Smooth muscle cell (in vitro differentiated cells): Measurements from ENCODE around the gene GZMB. TPM values are rescaled to one million over a fixed set of nuclear protein-coding genes. Genes with fewer than 3 reads are reported as not detected.

Experiments used
- DNase-seq: peaks from one replicate; lab custom pipeline; 2025; ENCODE audit not compliant: unreplicated experiment; lab: John Stamatoyannopoulos, UW
- H2AFZ ChIP-seq: fragments of 200-600 bp; sonication (generic); 2 replicates; pipeline ENCODE4 v1.6.0; 2016; ENCODE audit warnings: antibody characterized with exemption, low read depth, mild to moderate bottlenecking
- H3F3A ChIP-seq: fragments of 200-600 bp; sonication (generic); 2 replicates; pipeline ENCODE4 v1.6.0; 2017; ENCODE audit warnings: antibody characterized with exemption, low read depth
- H3K27ac ChIP-seq: fragments of 200-600 bp; sonication (generic); 2 replicates; pipeline ENCODE4 v1.5.1; 2016; ENCODE audit warnings: low read depth, mild to moderate bottlenecking
- H3K27me3 ChIP-seq: fragments of 200-600 bp; sonication (generic); 2 replicates; pipeline ENCODE4 v1.6.1; 2016; ENCODE audit warnings: low read depth, mild to moderate bottlenecking
- H3K36me3 ChIP-seq: fragments of 200-600 bp; sonication (generic); 2 replicates; pipeline ENCODE4 v1.5.1; 2016; ENCODE audit warnings: low read depth
- H3K4me1 ChIP-seq: fragments of 200-600 bp; sonication (generic); 2 replicates; pipeline ENCODE4 v1.5.1; 2016; ENCODE audit warnings: low read depth
- H3K4me2 ChIP-seq: fragments of 200-600 bp; sonication (generic); 2 replicates; pipeline ENCODE4 v1.6.0; 2016; ENCODE audit warnings: mild to moderate bottlenecking
- H3K4me3 ChIP-seq: fragments of 200-600 bp; sonication (generic); 2 replicates; pipeline ENCODE4 v1.5.1; 2016; ENCODE audit warnings: mild to moderate bottlenecking
- H3K79me2 ChIP-seq: fragments of 200-600 bp; sonication (generic); 2 replicates; pipeline ENCODE4 v1.6.0; 2016; ENCODE audit warnings: low read depth, mild to moderate bottlenecking
- H3K9ac ChIP-seq: fragments of 200-600 bp; sonication (generic); 2 replicates; pipeline ENCODE4 v1.6.0; 2016; ENCODE audit warnings: low read depth
- H3K9me3 ChIP-seq: fragments of 200-600 bp; sonication (generic); replicated peaks from 2 replicates; pipeline ENCODE4 v1.5.1; 2016; ENCODE audit warnings: low read depth
- H4K20me1 ChIP-seq: fragments of 200-600 bp; sonication (generic); 2 replicates; pipeline ENCODE4 v1.6.0; 2016; ENCODE audit warnings: low read depth
- WGBS: methylation state at CpG from one replicate; pipeline ENCODE4 v1.1.7; 2016; ENCODE audit warnings: low lambda C conversion rate; 5-methylcytosine and 5-hydroxymethylcytosine counted together
- polyA plus RNA-seq: library from polyadenylated mRNA; unstranded; fragments of >200 nt; fragmentation: Nextera tagmentation; extraction: Ambion mirVana; gene quantifications from 2 replicates; pipeline ENCODE4 v1.2.1, GENCODE V29; 2016
- total RNA-seq: library from RNA; depleted of rRNA; stranded (reverse); fragments of >200 nt; gene quantifications from 2 replicates; pipeline ENCODE4 v1.2.3, GENCODE V29; 2014
- TF ChIP-seq, protein P1 (sequence below): fragments of 200-600 bp; sonication (generic); IDR thresholded peaks from 2 replicates; pipeline ENCODE4 v1.5.1; 2017; ENCODE audit warnings: borderline replicate concordance, mild to moderate bottlenecking, antibody characterized with exemption; ENCODE audit not compliant: insufficient read depth, poor library complexity, severe bottlenecking

GZMB gene
- total and polyA plus RNA-seq, 2 experiments from 2014 or later: not detected

- no peaks in the 10 kb centered on the region for H4K20me1 ChIP-seq
Observed at GRCh38 chr14:24632336-24632735, 1.7 kb downstream of the GZMB start.

GRCh38 chr14:24631749-24632335 lies 2.1 kb downstream of the GZMB start:
- Histone ChIP-seq H4K20me1 (no peaks in the 10 kb centered on the region), H3K4me2 (no peak overlapping the region), H3F3A (no peaks in the 10 kb centered on the region), H3K79me2 (no peaks in the 10 kb centered on the region), H3K27ac (no peak overlapping the region), H3K36me3 (no peaks in the 10 kb centered on the region), H3K4me3 (no peak overlapping the region), H3K4me1 (no peaks in the 10 kb centered on the region), H3K27me3 (no peaks in the 10 kb centered on the region), H3K9ac (no peak overlapping the region), H2AFZ (no peak overlapping the region), H3K9me3 (peaks cover 2% of the 10 kb centered on the region)
- no peak for DNase-seq
- TF ChIP-seq, protein P1, sequence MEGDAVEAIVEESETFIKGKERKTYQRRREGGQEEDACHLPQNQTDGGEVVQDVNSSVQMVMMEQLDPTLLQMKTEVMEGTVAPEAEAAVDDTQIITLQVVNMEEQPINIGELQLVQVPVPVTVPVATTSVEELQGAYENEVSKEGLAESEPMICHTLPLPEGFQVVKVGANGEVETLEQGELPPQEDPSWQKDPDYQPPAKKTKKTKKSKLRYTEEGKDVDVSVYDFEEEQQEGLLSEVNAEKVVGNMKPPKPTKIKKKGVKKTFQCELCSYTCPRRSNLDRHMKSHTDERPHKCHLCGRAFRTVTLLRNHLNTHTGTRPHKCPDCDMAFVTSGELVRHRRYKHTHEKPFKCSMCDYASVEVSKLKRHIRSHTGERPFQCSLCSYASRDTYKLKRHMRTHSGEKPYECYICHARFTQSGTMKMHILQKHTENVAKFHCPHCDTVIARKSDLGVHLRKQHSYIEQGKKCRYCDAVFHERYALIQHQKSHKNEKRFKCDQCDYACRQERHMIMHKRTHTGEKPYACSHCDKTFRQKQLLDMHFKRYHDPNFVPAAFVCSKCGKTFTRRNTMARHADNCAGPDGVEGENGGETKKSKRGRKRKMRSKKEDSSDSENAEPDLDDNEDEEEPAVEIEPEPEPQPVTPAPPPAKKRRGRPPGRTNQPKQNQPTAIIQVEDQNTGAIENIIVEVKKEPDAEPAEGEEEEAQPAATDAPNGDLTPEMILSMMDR: no peak
- WGBS: 93% methylated on average over 10 of the region's 11 CpGs

More at GRCh38 chr14:24632336-24632735, 1.7 kb downstream of the GZMB start:
- no peaks in the 10 kb centered on the region for H3K27me3 ChIP-seq
- H3K9me3 ChIP-seq: peaks cover 2% of the 10 kb centered on the region
- no peaks in the 10 kb centered on the region for H3F3A ChIP-seq
- H3K79me2 ChIP-seq: no peaks in the 10 kb centered on the region
- TF ChIP-seq, protein P1: no peak
- H2AFZ ChIP-seq: no peak overlapping the region
- H3K27ac ChIP-seq: no peak overlapping the region
- H3K4me3 ChIP-seq: no peak overlapping the region
- H3K9ac ChIP-seq: no peak overlapping the region
- no peak for DNase-seq
- H3K4me1 ChIP-seq: no peaks in the 10 kb centered on the region
- WGBS: 61% methylated on average over 4 of the region's 4 CpGs
- H3K4me2 ChIP-seq: no peak overlapping the region
- H3K36me3 ChIP-seq: no peaks in the 10 kb centered on the region

GRCh38 chr14:24630872-24631477 lies 3.0 kb downstream of the GZMB start:
- Histone ChIP-seq H3K79me2 (no peaks in the 10 kb centered on the region), H3K9me3 (peaks cover 2% of the 10 kb centered on the region), H4K20me1 (no peaks in the 10 kb centered on the region), H3K4me1 (no peaks in the 10 kb centered on the region), H3K27me3 (no peaks in the 10 kb centered on the region), H3K4me3 (no peak overlapping the region), H3K27ac (no peak overlapping the region), H3K36me3 (no peaks in the 10 kb centered on the region), H3F3A (no peaks in the 10 kb centered on the region), H3K4me2 (no peak overlapping the region), H3K9ac (no peak overlapping the region), H2AFZ (no peak overlapping the region)
- no peak for DNase-seq
- TF ChIP-seq, protein P1: no peak
- WGBS: 79% methylated on average over 10 of the region's 10 CpGs
